22Rv1 (cell line): ENCODE measurements around the gene PLA2R1.

Experiments used
- CTCF ChIP-seq: fragments of 450-650 bp; IDR thresholded peaks from 2 replicates; pipeline ENCODE4 v1.5.1; 2017; ENCODE audit warnings: mild to moderate bottlenecking
- ZFX ChIP-seq: fragments of 450-650 bp; IDR thresholded peaks from 2 replicates; pipeline ENCODE4 v1.6.1; 2017; ENCODE audit warnings: antibody characterized with exemption, borderline replicate concordance

- TF ChIP-seq CTCF: no peak
- TF ChIP-seq ZFX: no peak
These were observed 64.2 kb downstream of the PLA2R1 start for GRCh38 chr2:159998243-159998642.
